ENCODE measurements around the gene SPIN1. TPM values are rescaled to one million over a fixed set of nuclear protein-coding genes. Genes with fewer than 3 reads are reported as not detected.

SPIN1 gene
- polyA plus RNA-seq, 3 donors = 11.0 to 14.0 (median 11.3) TPM

- H3K4me1 Mint-ChIP-seq = no peaks in the 10 kb centered on the region
- Histone ChIP-seq H3K79me2 (ENCODE audit: insufficient read depth, low read length) (no peaks in the 10 kb centered on the region), H3K9ac (ENCODE audit: insufficient read depth, low read length, poor library complexity, severe bottlenecking) (no peak overlapping the region), H3K4me1 (ENCODE audit: control insufficient read depth in 1 of 2, insufficient read depth in 2 of 2, low read length in 2 of 2) (no peaks in the 10 kb centered on the region), H3K9me3 (replicated peaks in 1 of 2; ENCODE audit: control insufficient read depth in 1 of 2, insufficient read depth in 1 of 2, low read length in 2 of 2) (no peaks in the 10 kb centered on the region), H3K4me3 (replicated peaks in 1 of 3; ENCODE audit: low read depth in 2 of 3, low read length in 3 of 3) (no peak overlapping the region), H3K4me2 (replicated peaks; ENCODE audit: extremely low read depth, low read length, poor library complexity, severe bottlenecking) (no peak overlapping the region), H3K27ac (ENCODE audit: low read depth in 1 of 2, low read length in 2 of 2) (no peak overlapping the region), H4K20me1 (ENCODE audit: insufficient read depth, low read length) (no peaks in the 10 kb centered on the region), H3K36me3 (replicated peaks in 1 of 2; ENCODE audit: control insufficient read depth in 1 of 2, insufficient read depth in 2 of 2, low read length in 2 of 2) (peaks cover 18 to 28% of the 10 kb centered on the region in 2 donors), H2AFZ (ENCODE audit: insufficient read depth, low read depth, low read length, poor library complexity, severe bottlenecking) (no peak overlapping the region), H3K27me3 (ENCODE audit: control insufficient read depth in 2 of 2, insufficient read depth in 2 of 2, low read length in 2 of 2) (no peaks in the 10 kb centered on the region)
- intact Hi-C loops (cut with micrococcal nuclease) = no loop called here
- no peak for DNase-seq
- no CpG with 5 or more reads among the region's 3 CpGs for WGBS (ENCODE audit: insufficient coverage)
- no peak overlapping the region for H3K27ac Mint-ChIP-seq
- H3K36me3 Mint-ChIP-seq = peaks cover 26 to 29% of the 10 kb centered on the region in 2 donors
- no peaks in the 10 kb centered on the region for H3K9me3 Mint-ChIP-seq
- H3K4me3 Mint-ChIP-seq = no peak overlapping the region
- peaks cover 0 to 3% (median 0%) of the 10 kb centered on the region in 3 donors for H3K27me3 Mint-ChIP-seq (ENCODE audit: low read depth in 3 of 3)
- TF ChIP-seq, protein P1, sequence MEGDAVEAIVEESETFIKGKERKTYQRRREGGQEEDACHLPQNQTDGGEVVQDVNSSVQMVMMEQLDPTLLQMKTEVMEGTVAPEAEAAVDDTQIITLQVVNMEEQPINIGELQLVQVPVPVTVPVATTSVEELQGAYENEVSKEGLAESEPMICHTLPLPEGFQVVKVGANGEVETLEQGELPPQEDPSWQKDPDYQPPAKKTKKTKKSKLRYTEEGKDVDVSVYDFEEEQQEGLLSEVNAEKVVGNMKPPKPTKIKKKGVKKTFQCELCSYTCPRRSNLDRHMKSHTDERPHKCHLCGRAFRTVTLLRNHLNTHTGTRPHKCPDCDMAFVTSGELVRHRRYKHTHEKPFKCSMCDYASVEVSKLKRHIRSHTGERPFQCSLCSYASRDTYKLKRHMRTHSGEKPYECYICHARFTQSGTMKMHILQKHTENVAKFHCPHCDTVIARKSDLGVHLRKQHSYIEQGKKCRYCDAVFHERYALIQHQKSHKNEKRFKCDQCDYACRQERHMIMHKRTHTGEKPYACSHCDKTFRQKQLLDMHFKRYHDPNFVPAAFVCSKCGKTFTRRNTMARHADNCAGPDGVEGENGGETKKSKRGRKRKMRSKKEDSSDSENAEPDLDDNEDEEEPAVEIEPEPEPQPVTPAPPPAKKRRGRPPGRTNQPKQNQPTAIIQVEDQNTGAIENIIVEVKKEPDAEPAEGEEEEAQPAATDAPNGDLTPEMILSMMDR (IDR thresholded peaks at IDR 0.05) = no peak
Observed at GRCh38 chr9:88478246-88478645, 90.0 kb downstream of the SPIN1 start.

DNA sequence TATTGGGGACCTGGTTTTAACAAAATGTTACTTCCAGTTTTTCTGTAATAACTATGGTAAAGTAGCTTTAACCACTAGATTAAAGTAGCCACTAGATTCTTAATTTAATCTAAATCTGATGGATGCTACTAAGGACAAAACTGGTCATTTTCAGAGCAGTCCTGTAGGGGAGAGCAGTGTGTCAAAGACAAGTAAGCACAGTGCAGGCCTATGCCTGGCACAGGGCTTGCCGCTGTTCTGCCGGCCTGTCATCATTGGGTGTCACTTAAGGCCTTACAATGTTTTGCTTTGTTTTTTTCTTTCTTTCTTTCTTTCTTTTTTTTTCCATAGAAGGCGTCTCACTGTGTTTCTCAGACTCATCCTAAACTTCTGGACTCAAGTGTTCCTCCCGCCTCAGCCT, 93.7 kb downstream of the SPIN1 start:
- Mint-ChIP-seq H3K27me3 (ENCODE audit: low read depth in 3 of 3) (peaks cover 0 to 3% (median 0%) of the 10 kb centered on the region in 3 donors), H3K4me1 (no peaks in the 10 kb centered on the region), H3K9me3 (no peaks in the 10 kb centered on the region), H3K36me3 (peaks cover 9 to 10% of the 10 kb centered on the region in 2 donors), H3K27ac (no peak overlapping the region), H3K4me3 (no peak overlapping the region)
- Histone ChIP-seq H3K9me3 (replicated peaks in 1 of 2; ENCODE audit: control insufficient read depth in 1 of 2, insufficient read depth in 1 of 2, low read length in 2 of 2) (no peaks in the 10 kb centered on the region), H3K4me2 (replicated peaks; ENCODE audit: extremely low read depth, low read length, poor library complexity, severe bottlenecking) (no peak overlapping the region), H3K36me3 (replicated peaks in 1 of 2; ENCODE audit: control insufficient read depth in 1 of 2, insufficient read depth in 2 of 2, low read length in 2 of 2) (peaks cover 0 to 7% of the 10 kb centered on the region in 2 donors), H4K20me1 (ENCODE audit: insufficient read depth, low read length) (no peaks in the 10 kb centered on the region), H3K4me1 (ENCODE audit: control insufficient read depth in 1 of 2, insufficient read depth in 2 of 2, low read length in 2 of 2) (no peaks in the 10 kb centered on the region), H3K27ac (ENCODE audit: low read depth in 1 of 2, low read length in 2 of 2) (no peak overlapping the region), H2AFZ (ENCODE audit: insufficient read depth, low read depth, low read length, poor library complexity, severe bottlenecking) (no peak overlapping the region), H3K4me3 (replicated peaks in 1 of 3; ENCODE audit: low read depth in 2 of 3, low read length in 3 of 3) (no peak overlapping the region), H3K27me3 (ENCODE audit: control insufficient read depth in 2 of 2, insufficient read depth in 2 of 2, low read length in 2 of 2) (no peaks in the 10 kb centered on the region), H3K79me2 (ENCODE audit: insufficient read depth, low read length) (no peaks in the 10 kb centered on the region), H3K9ac (ENCODE audit: insufficient read depth, low read length, poor library complexity, severe bottlenecking) (no peak overlapping the region)
- intact Hi-C loops (cut with micrococcal nuclease) = no loop called here
- no peak for DNase-seq
- TF ChIP-seq, protein P1 (IDR thresholded peaks at IDR 0.05) = no peak
- WGBS (ENCODE audit: insufficient coverage) = 100% methylated on average over 2 of the region's 4 CpGs

All from CD14-positive monocyte (primary cell).